ENCODE measurements around the gene ARF6.

Gene ARF6

DNA sequence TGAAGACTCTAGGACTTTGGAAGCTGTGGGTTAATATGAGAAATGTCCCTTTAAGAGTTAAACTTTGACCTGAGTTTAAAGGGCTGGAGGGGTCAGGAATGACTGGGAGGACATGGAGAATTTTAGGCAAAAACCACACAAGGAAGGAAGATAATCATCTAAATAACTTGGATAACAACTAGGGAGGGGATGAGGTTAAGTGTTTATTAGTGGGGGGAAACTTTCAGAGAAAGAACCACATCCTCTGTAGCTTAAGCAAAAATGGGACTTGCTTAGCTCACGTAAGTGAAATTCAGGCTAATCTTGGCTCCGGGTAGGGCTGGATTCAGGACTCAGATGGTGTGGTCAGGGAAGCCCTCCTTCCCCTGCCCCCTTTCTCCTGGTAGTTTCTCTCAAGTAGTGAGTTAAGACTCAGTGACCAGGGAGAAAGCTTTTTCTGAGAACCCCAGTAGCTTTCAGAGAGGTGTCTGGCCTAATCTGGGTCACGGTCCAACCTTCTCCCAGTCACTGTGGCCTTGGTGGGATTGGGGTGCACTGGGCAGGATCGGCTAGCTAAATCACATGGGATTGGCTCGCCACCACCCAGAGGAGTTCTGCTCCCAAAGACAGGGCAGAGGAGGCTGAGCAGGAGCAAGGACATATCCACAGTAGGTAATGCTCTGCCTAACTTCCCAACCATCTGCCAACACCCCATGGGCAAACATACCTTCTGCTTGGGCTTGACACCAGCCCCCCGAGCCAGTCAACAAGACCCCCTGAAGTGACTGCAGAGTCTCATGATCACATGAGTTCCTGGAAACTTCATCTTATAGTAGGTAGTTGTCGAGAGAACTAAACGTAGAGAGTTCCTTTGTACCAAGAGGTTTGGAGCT is 52.8 kb downstream of the ARF6 start:
- DNase-seq = no peak

All from KG1 (cell line).